HepG2 (cell line): ENCODE measurements around the gene TPRG1L. TPM values are rescaled to one million over a fixed set of nuclear protein-coding genes. Genes with fewer than 3 reads are reported as not detected.
A peak's percentile ranks its signal among the peaks of the same experiment; 100 is the strongest.

Source experiments
- HMG20B ChIP-seq: conservative IDR thresholded peaks from 2 replicates; pipeline ENCODE4 v1.6.1; 2016; ENCODE audit warnings: missing genetic modification reagents, missing compliant biosample characterization
- NKX3-1 ChIP-seq: sonication (generic); formaldehyde crosslinking; IDR thresholded peaks from 2 replicates; pipeline ENCODE4 v1.5.0; 2020; ENCODE audit warnings: missing genetic modification reagents
- RCOR2 ChIP-seq: IDR thresholded peaks from 2 replicates; pipeline ENCODE4 v1.6.1; 2016; ENCODE audit warnings: missing biosample characterization, missing genetic modification reagents
- RELA ChIP-seq: sonication (generic); formaldehyde crosslinking; IDR thresholded peaks from 2 replicates; pipeline ENCODE4 v1.4.0; 2020; ENCODE audit warnings: missing genetic modification reagents
- ZNF607 ChIP-seq: sonication (generic); formaldehyde crosslinking; IDR thresholded peaks from 2 replicates; pipeline ENCODE4 v1.5.1; 2020; ENCODE audit warnings: missing genetic modification reagents, mild to moderate bottlenecking, borderline replicate concordance
- ZNF75D ChIP-seq: sonication (generic); formaldehyde crosslinking; IDR thresholded peaks from 2 replicates; pipeline ENCODE4 v1.8.1; 2023; ENCODE audit warnings: missing genetic modification reagents, mild to moderate bottlenecking, borderline replicate concordance
- polyA plus RNA-seq, 8 experiments: library from polyadenylated mRNA; depleted of rRNA in 3 of 8; stranded (reverse) in 7 of 8; unstranded in 1 of 8; fragments of >200 nt; fragmentation: Illumina TruSeq in 4 of 8; extraction: Trizol in 4 of 8; gene quantifications; 2 replicates each; pipeline versions ENCODE4 v1.2.1 to v1.2.3, GENCODE V29; 2011 to 2016; ENCODE audit warnings: low read depth in 4 of 8, missing spikeins in 1 of 8, mixed read lengths in 1 of 8; ENCODE audit not compliant: insufficient read depth in 1 of 8
- total RNA-seq, 5 experiments: library from RNA; depleted of rRNA; stranded (reverse); fragments of >200 nt; fragmentation: Illumina TruSeq; extraction: Trizol; gene quantifications; 2 replicates each; pipeline ENCODE4 v1.2.3, GENCODE V29; 2016; ENCODE audit warnings: low read depth in 1 of 5
- TF ChIP-seq, protein P1 (sequence below): sonication (generic); formaldehyde crosslinking; IDR thresholded peaks from 2 replicates; pipeline ENCODE4 v1.4.0; 2020; ENCODE audit warnings: missing genetic modification reagents
- TF ChIP-seq, protein P2 (sequence below): sonication (generic); IDR thresholded peaks from 2 replicates; pipeline ENCODE4 v1.6.1; 2016; ENCODE audit warnings: low read depth, borderline replicate concordance
- TF ChIP-seq, protein P3 (sequence below): sonication (generic); formaldehyde crosslinking; IDR thresholded peaks from 2 replicates; pipeline ENCODE4 v1.4.0; 2020; ENCODE audit warnings: missing genetic modification reagents
- TF ChIP-seq, protein P4 (sequence below): sonication (generic); formaldehyde crosslinking; conservative IDR thresholded peaks from 2 replicates; pipeline ENCODE4 v1.4.0; 2020; ENCODE audit warnings: missing genetic modification reagents

TPRG1L gene
- total and polyA plus RNA-seq, 2 of the 13 experiments (the other 11 are each of a cell fraction or from before 2014, with no cell fraction given) = 21.3 to 37.4 TPM

DNA sequence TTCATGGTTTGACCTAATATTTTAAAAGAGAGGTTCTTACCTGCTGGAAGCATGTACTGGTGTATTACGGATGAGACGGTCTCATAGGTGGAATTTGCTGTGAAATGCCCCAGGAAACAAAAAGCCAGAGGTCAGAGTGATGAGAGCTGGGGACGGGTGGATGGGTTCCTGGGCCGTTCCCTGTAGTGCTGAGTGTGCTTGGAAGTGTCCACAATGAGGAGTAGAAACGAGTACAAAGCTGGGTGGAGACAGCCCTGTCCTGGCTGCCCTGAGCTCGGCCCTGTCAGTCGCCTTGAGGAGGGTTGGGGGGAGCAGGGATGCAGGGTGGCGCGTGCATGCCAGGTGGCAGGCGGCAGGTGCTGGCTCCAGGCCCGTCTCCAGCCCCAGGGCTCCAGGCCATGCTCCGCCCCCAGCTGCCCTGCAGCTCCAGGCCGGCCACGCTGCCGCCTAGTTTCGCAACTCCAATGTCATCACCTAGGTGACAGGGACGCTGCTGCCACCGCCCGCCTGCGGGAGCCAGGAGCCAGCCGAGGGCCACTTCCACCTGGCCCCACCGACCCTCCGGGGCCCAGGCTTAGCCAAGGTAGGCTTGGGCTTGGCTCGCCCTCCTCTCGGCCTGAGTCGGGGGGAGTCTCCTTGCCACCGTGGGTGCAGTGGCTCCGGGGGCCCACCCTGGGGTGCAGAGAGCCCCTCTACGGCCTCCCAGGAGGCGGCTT is 43.9 kb downstream of the TPRG1L start (continued):
- TF ChIP-seq, protein P1, sequence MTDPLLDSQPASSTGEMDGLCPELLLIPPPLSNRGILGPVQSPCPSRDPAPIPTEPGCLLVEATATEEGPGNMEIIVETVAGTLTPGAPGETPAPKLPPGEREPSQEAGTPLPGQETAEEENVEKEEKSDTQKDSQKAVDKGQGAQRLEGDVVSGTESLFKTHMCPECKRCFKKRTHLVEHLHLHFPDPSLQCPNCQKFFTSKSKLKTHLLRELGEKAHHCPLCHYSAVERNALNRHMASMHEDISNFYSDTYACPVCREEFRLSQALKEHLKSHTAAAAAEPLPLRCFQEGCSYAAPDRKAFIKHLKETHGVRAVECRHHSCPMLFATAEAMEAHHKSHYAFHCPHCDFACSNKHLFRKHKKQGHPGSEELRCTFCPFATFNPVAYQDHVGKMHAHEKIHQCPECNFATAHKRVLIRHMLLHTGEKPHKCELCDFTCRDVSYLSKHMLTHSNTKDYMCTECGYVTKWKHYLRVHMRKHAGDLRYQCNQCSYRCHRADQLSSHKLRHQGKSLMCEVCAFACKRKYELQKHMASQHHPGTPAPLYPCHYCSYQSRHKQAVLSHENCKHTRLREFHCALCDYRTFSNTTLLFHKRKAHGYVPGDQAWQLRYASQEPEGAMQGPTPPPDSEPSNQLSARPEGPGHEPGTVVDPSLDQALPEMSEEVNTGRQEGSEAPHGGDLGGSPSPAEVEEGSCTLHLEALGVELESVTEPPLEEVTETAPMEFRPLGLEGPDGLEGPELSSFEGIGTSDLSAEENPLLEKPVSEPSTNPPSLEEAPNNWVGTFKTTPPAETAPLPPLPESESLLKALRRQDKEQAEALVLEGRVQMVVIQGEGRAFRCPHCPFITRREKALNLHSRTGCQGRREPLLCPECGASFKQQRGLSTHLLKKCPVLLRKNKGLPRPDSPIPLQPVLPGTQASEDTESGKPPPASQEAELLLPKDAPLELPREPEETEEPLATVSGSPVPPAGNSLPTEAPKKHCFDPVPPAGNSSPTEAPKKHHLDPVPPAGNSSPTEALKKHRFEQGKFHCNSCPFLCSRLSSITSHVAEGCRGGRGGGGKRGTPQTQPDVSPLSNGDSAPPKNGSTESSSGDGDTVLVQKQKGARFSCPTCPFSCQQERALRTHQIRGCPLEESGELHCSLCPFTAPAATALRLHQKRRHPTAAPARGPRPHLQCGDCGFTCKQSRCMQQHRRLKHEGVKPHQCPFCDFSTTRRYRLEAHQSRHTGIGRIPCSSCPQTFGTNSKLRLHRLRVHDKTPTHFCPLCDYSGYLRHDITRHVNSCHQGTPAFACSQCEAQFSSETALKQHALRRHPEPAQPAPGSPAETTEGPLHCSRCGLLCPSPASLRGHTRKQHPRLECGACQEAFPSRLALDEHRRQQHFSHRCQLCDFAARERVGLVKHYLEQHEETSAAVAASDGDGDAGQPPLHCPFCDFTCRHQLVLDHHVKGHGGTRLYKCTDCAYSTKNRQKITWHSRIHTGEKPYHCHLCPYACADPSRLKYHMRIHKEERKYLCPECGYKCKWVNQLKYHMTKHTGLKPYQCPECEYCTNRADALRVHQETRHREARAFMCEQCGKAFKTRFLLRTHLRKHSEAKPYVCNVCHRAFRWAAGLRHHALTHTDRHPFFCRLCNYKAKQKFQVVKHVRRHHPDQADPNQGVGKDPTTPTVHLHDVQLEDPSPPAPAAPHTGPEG (CRISPR knock-in tag) = no peak
- TF ChIP-seq NKX3-1 (CRISPR knock-in tag) = no peak
- no peak for TF ChIP-seq RCOR2 (CRISPR knock-in tag)
- TF ChIP-seq, protein P2, sequence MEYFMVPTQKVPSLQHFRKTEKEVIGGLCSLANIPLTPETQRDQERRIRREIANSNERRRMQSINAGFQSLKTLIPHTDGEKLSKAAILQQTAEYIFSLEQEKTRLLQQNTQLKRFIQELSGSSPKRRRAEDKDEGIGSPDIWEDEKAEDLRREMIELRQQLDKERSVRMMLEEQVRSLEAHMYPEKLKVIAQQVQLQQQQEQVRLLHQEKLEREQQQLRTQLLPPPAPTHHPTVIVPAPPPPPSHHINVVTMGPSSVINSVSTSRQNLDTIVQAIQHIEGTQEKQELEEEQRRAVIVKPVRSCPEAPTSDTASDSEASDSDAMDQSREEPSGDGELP = peak; percentile 84; the same call in 1 of the 2 replicates
- no peak for TF ChIP-seq ZNF75D
- TF ChIP-seq, protein P3, sequence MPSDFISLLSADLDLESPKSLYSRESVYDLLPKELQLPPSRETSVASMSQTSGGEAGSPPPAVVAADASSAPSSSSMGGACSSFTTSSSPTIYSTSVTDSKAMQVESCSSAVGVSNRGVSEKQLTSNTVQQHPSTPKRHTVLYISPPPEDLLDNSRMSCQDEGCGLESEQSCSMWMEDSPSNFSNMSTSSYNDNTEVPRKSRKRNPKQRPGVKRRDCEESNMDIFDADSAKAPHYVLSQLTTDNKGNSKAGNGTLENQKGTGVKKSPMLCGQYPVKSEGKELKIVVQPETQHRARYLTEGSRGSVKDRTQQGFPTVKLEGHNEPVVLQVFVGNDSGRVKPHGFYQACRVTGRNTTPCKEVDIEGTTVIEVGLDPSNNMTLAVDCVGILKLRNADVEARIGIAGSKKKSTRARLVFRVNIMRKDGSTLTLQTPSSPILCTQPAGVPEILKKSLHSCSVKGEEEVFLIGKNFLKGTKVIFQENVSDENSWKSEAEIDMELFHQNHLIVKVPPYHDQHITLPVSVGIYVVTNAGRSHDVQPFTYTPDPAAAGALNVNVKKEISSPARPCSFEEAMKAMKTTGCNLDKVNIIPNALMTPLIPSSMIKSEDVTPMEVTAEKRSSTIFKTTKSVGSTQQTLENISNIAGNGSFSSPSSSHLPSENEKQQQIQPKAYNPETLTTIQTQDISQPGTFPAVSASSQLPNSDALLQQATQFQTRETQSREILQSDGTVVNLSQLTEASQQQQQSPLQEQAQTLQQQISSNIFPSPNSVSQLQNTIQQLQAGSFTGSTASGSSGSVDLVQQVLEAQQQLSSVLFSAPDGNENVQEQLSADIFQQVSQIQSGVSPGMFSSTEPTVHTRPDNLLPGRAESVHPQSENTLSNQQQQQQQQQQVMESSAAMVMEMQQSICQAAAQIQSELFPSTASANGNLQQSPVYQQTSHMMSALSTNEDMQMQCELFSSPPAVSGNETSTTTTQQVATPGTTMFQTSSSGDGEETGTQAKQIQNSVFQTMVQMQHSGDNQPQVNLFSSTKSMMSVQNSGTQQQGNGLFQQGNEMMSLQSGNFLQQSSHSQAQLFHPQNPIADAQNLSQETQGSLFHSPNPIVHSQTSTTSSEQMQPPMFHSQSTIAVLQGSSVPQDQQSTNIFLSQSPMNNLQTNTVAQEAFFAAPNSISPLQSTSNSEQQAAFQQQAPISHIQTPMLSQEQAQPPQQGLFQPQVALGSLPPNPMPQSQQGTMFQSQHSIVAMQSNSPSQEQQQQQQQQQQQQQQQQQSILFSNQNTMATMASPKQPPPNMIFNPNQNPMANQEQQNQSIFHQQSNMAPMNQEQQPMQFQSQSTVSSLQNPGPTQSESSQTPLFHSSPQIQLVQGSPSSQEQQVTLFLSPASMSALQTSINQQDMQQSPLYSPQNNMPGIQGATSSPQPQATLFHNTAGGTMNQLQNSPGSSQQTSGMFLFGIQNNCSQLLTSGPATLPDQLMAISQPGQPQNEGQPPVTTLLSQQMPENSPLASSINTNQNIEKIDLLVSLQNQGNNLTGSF = 0 out of 2 replicates have a peak, but pooled peaks have one; percentile 56
- TF ChIP-seq ZNF607 (CRISPR knock-in tag) = peak; percentile 79; the same call in 1 of the 2 replicates
- 0 out of 2 replicates have a peak, but pooled peaks have one; percentile 78 for TF ChIP-seq RELA (CRISPR knock-in tag)
- no peak for TF ChIP-seq HMG20B
- TF ChIP-seq, protein P4, sequence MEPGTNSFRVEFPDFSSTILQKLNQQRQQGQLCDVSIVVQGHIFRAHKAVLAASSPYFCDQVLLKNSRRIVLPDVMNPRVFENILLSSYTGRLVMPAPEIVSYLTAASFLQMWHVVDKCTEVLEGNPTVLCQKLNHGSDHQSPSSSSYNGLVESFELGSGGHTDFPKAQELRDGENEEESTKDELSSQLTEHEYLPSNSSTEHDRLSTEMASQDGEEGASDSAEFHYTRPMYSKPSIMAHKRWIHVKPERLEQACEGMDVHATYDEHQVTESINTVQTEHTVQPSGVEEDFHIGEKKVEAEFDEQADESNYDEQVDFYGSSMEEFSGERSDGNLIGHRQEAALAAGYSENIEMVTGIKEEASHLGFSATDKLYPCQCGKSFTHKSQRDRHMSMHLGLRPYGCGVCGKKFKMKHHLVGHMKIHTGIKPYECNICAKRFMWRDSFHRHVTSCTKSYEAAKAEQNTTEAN (CRISPR knock-in tag) = 0 out of 2 replicates have a peak, but pooled peaks have one; percentile 55
